Superior temporal gyrus (tissue), 1 donor: Measurements from ENCODE around the gene QSOX2.

Source experiments
- DNase-seq: peaks from one replicate; pipeline ENCODE4 v3.0.0-alpha.2; 2016; ENCODE audit errors: extremely low spot score

QSOX2 gene

DNA sequence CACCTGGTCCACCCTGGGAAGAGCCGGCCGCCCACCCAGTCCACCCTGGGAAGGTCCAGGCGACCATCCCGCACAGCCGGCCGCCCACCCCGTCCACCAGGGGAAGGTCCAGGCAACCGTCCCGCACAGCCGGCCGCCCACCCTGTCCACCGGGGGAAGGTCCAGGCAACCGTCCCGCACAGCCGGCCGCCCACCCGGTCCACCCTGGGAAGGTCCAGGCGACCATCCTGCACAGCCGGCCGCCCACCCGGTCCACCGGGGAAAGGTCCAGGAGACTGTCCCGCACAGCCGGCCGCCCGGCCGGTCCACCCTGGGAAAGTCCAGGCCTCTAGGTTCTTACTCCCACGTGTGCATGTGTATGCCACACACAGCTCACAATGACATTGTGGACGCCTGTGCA lies 6.7 kb upstream of the QSOX2 start:
- no peak for DNase-seq

DNA sequence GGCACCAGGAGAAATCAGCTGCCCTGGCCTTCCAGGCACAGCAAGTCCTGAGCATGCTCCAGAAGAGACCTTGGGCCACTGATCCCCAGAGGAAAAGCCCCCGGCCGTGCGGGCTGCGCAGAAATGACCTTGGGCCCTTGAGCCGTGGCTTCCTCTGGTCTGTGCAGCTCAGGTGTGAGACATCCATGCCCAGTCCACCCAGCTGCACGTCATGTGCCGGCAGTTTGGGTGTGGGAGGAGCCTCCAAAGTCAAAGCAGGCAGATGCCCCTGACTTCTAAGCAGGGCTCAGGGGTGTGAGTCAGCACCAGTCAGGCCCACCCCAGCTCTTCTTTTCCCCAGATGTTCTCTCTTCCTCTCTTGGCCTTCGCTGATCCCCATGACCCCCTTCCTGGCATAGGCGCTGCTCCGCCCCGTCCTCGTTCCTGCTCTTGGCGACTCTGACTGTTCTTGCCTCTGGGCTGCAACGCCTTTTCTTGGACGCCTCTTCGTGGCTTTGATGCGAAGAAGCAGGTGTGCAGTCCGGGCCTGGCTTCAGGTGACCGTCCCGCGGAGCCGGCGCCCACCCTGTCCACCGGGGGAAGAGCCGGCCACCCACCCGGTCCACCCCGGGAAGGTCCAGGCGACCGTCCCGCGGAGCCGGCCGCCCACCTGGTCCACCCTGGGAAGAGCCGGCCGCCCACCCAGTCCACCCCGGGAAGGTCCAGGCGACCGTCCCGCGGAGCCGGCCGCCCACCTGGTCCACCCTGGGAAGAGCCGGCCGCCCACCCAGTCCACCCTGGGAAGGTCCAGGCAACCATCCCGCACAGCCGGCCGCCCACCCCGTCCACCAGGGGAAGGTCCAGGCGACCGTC lies 5.9 kb upstream of the QSOX2 start:
- no peak for DNase-seq

- no peak for DNase-seq
Measured at GRCh38 chr9:136250676-136251075, 5.1 kb upstream of the QSOX2 start.

GRCh38 chr9:136249877-136250559 lies 4.4 kb upstream of the QSOX2 start:
- DNase-seq = no peak

DNA sequence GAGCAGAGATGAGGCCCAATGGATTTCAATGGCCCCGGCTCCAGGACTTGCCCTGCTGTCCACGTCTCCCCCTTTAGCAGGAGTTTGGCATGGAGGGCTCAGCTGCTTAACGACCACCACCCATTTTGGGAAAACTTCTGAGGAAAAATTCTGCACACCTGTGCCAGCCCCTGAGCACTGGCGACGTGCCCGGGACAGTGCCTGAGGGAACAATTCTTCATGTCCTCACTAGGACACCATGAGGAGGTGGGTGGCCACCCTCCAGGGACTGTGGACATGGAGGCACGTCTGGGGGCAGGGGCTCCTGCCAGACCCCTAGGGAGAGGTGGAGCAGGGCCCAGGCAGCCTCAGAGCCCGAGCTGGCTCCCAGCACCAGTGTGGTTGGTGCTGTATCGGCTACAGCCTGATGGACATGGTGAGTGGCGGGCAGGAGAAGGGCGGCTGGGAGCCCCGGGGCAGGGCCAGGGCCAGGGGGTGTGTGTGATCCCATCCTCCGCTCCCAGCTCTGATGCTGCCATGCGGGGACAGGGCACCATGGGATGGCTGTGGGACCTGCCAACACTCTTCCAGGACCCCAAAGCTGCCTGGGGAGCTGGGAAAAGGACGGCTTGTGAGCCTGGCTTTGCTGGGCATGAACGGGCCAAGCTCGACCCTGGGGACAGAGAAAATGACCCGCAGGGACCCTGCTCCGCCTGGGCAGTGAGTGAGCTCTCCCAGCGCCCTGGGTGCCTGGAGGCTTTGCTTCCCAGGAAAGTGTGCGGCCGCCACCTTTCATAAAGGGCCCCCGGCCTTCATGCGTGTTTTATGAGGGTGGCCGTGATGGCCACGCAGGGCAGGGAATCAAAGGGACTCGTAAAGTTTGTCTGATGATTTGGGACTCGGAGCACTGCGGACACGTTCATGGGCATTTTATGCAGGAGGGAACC lies 3.6 kb upstream of the QSOX2 start:
- no peak for DNase-seq

- no peak for DNase-seq
Measured at GRCh38 chr9:136247947-136248637, 2.5 kb upstream of the QSOX2 start.

DNA sequence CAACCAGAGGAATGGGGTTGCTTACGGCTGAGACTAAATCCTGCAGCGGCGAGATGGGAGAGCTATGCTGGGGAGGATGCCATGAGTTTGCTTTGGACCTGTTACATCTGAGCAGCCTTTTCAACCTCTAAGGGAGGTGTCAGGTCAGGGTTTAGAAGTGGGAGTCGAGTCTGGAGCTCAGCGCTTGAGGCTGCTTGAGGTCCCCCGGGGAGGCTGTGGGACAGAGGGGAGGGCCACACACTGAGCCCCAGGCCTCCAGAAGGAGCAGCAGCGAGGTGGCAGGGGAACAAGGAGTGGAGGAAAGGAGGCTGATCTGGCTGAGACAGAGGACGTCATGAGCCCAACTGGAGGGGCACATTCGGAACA lies 1.9 kb upstream of the QSOX2 start:
- DNase-seq = no peak

DNA sequence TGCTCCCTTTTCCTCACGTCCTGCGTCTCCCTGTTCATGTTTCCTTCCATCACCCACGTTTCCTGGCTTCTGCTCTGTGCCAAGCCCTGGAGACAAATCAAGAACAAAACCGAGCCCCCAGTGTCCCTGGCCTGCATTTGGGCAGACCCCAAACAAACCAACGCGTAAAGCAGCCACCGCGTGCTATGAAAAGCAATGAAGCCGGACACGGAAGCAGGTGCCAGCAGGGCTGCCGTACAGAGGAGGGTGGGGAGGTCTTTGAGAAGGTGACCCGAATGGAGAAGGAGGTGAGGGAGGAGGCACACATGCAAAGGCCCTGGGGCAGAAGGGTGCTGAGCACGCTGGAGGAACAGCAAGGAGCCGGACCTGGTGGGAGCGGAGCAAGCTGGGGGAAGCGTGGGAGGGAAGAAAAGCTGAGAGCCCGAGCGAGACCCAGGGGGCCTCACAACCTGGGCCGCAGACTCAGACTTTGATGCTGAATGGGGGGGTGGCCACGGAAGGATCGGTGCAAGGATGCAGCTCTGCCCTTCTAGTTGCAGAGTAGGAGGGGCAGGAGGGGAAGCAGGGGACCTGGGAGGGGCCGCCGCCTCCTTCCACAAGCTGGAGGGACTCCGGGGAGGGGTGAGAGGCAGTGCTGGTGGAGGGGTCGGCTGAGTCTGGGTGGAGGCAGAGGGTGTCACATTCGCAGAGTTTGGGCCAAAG lies 1.4 kb upstream of the QSOX2 start:
- no peak for DNase-seq

DNA sequence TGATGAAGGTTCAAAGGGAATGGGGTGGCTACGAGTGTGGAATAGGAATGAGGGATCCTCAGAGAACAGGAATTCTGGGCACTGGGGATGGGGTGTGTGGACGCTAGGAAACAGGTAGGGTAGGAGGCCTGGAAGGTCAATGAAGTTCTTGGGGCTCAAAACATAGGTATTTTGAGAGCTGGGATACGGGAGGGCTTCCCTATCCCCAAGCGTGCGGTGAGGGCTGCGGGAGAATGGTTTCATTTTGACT lies 718 bp downstream of the QSOX2 start:
- no peak for DNase-seq

DNA sequence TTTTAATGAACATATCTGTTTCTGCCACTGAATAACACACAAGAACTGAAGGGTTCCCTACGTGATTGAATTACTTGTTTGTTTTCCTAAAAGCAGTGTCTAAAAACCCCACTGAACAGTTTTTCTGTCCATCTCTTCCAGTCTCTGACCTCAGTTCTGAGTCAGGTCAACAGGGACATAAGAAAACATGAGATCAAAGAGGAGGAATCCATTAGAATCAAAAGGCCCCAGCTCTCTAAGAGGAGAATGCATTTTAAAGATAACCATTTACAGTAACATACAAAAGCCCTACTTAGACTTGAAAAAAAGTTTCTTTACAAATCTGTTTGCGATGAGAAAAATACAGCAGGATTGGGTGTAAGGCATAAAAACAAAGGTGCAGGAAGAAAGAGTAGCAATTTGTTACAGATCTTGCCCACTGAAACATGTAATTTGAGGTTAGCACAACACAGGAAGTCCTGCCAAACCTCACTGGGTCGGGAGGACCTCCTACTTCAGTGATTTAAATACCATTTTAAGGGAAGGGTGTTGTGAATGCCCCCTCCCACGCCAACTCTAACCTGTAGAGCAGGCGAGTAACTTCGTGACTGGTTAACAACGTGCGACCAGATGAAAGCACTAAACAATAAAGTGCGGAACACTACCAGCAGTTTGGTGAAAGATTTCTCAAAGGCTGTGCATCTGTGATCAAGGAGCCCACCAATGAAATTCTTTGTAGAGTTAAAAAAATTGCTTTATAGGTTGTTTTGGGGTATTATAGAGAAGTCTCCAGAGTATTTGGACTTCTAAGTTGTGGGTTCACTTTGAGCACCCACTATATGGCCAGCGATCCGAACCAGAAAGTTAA lies 1.3 kb downstream of the QSOX2 start:
- DNase-seq = no peak

GRCh38 chr9:136243631-136244030 lies 2.0 kb downstream of the QSOX2 start:
- no peak for DNase-seq

GRCh38 chr9:136242918-136243525 lies 2.6 kb downstream of the QSOX2 start:
- DNase-seq = no peak

DNA sequence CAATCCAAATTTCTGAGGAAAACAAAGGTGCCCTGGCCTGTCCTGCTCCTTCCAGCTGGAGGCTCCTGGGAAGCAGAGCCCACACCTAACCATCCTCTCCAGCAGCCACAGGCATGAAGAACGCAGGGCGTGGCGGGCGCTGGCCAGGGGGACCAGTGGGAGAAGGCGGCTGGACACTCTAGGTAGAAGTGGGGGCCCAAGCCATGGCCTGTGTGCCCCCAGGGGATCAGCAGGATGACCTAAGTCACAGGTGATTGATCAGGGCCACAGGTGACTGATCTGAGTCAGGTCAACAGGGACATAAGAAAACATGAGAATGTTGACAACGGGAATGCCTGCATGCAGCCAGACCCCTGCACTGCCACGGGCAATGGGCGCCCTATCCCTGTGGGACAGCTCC lies 3.4 kb downstream of the QSOX2 start:
- no peak for DNase-seq

DNA sequence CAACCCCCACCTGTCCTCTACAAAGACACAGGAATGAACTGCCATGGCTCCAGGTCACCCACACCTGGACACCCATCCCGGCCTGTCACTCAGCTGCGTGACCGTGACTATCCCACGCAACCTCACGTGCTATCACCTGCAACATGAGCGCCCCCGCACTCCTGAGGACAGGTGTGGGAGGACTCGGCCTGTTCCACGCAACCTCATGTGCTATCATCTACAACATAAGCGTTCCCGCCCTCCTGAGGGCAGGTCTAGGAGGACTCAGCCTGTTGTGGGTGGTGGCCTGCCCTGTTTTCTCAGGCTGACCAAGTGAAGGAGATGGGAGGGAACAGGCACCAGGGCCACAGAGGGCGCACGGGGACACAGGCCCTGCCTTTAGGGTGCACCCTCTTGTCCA lies 4.1 kb downstream of the QSOX2 start:
- DNase-seq = no peak

DNA sequence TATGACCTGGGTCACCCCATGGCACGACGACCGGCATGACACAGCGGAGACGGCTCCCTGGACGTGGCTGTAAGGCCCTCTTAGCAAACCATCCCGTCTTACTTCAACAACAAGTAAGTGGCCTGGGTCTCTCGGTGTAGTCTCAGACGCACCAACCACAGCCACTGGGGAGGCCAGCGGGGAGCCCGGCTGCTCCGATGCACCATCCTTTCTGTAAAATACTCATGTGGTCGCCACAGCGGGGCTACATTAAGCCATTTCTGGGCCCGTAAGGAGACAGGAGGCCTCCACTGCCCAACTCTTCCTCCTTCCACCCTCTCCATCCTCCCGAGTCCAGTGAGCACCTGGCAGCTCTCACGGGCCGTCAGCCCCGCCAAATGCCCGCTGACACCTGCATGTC lies 4.7 kb downstream of the QSOX2 start:
- DNase-seq = no peak

DNA sequence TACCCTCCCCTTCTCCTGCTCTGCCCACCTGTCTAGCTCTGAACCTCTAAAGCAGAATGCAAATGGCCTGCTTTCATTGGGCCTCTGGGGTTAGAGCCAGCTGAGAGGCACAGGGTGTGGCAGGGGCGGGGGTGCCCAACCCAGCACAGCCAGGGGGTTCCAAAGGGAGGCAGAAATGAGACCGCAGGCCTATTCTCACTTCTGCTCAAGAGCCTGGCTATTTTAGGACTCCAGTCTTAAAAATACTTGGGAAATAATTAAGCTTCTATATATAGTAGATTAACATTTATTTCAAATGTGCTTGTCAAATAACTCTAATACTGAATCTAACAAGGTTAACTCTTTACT lies 5.7 kb downstream of the QSOX2 start:
- no peak for DNase-seq

- no peak for DNase-seq
Measured at GRCh38 chr9:136239135-136239982, 6.3 kb downstream of the QSOX2 start.

GRCh38 chr9:136238342-136238732 lies 7.3 kb downstream of the QSOX2 start:
- DNase-seq = no peak
